GM12878 (cell line): Measurements from ENCODE around the gene ADISSP. TPM values are rescaled to one million over a fixed set of nuclear protein-coding genes. Genes with fewer than 3 reads are reported as not detected.

Experiments
- ATAC-seq: fragments of 200-7000 bp; cut with Tn5 transposase; 3 replicates; pipeline ENCODE4 v1.9.1; 2020; ENCODE audit warnings: mild to moderate bottlenecking, moderate library complexity
- BruUV-seq: library from RNA; stranded (reverse); fragments of 400-500 nt; replicated peaks from 2 replicates; lab custom pipeline; 2021; lab: Mats Ljungman, UMichigan
- CTCF ChIA-PET: fragments of 300-600 bp; sonication (Branson Sonifier 250); formaldehyde crosslinking; extraction: SDS; loops from one replicate; lab custom pipeline; 2021; ENCODE audit warnings: inconsistent platforms; lab: Yijun Ruan, JAX
- POLR2A ChIA-PET: fragments of 350-600 bp; formaldehyde crosslinking; extraction: SDS; loops from one replicate; lab custom pipeline; 2021; ENCODE audit warnings: inconsistent platforms; lab: Charles Lee
- RAD21 ChIA-PET: fragments of 300-600 bp; sonication (Branson Sonifier 250); formaldehyde crosslinking; loops from one replicate; lab custom pipeline; 2023; ENCODE audit warnings: antibody characterized with exemption; ENCODE audit not compliant: unreplicated experiment; lab: Charles Lee
- SMC1A ChIA-PET: fragments of 300-600 bp; sonication (Branson Sonifier 250); formaldehyde crosslinking; loops from one replicate; lab custom pipeline; 2023; ENCODE audit not compliant: unreplicated experiment, uncharacterized antibody; lab: Charles Lee
- DNase-seq: peaks from one replicate; pipeline ENCODE4 v3.0.0-alpha.2; 2011; ENCODE audit warnings: low read depth, low spot score
- FAIRE-seq: peaks from 3 replicates; lab custom pipeline; 2011; peaks lifted over from hg19 to GRCh38; lab: Jason Lieb, UNC
- H2AFZ ChIP-seq: 2 replicates; pipeline ENCODE4 v1.6.0; 2011; ENCODE audit warnings: low read depth, low read length, control low read depth; ENCODE audit not compliant: control insufficient read depth
- H3K27ac ChIP-seq: 2 replicates; pipeline ENCODE4 v1.5.1; 2011; ENCODE audit warnings: control low read depth; ENCODE audit not compliant: control insufficient read depth, insufficient read depth
- H3K27me3 ChIP-seq, 2 experiments: replicated peaks in 1 of 2; 2 replicates each; pipeline versions ENCODE4 v1.6.0 to v1.6.1; 2011; ENCODE audit warnings: low read length in 1 of 2; ENCODE audit not compliant: control insufficient read depth in 2 of 2, insufficient read depth in 2 of 2
- H3K36me3 ChIP-seq, 2 experiments: 2 replicates each; pipeline ENCODE4 v1.5.1; 2011; ENCODE audit warnings: low read length in 1 of 2; ENCODE audit not compliant: control insufficient read depth in 2 of 2, insufficient read depth in 2 of 2
- H3K4me1 ChIP-seq: 2 replicates; pipeline ENCODE4 v1.6.1; 2011; ENCODE audit warnings: mild to moderate bottlenecking, low read length, moderate library complexity, mixed read lengths; ENCODE audit not compliant: control insufficient read depth, insufficient read depth
- H3K4me2 ChIP-seq: 2 replicates; pipeline ENCODE4 v1.6.0; 2011; ENCODE audit warnings: control low read depth; ENCODE audit not compliant: control insufficient read depth, insufficient read depth
- H3K4me3 ChIP-seq: fragments of 200-600 bp; sonication (generic); 2 replicates; pipeline ENCODE4 v1.5.1; 2016
- H3K79me2 ChIP-seq: 2 replicates; pipeline ENCODE4 v1.6.0; 2011; ENCODE audit warnings: low read length; ENCODE audit not compliant: control insufficient read depth, insufficient read depth
- H3K9ac ChIP-seq: 2 replicates; pipeline ENCODE4 v1.8.0; 2011; ENCODE audit warnings: low read length, control low read depth, mixed read lengths; ENCODE audit not compliant: control insufficient read depth, insufficient read depth
- H3K9me3 ChIP-seq: replicated peaks from 3 replicates; pipeline ENCODE4 v1.5.1; 2011; ENCODE audit warnings: mild to moderate bottlenecking, low read length; ENCODE audit not compliant: control insufficient read depth, insufficient read depth
- H4K20me1 ChIP-seq: 2 replicates; pipeline ENCODE4 v1.6.0; 2011; ENCODE audit not compliant: control insufficient read depth, insufficient read depth
- BCL11A ChIP-seq: IDR thresholded peaks from 2 replicates; pipeline ENCODE4 v1.6.1; 2011; ENCODE audit warnings: low read depth, low read length
- MEF2B ChIP-seq: fragments of 450-650 bp; IDR thresholded peaks from 2 replicates; pipeline ENCODE4 v1.6.1; 2018; ENCODE audit warnings: mild to moderate bottlenecking, moderate library complexity; ENCODE audit not compliant: partially characterized antibody, poor library complexity, severe bottlenecking
- NFXL1 ChIP-seq: fragments of 450-650 bp; IDR thresholded peaks from 2 replicates; pipeline ENCODE4 v1.6.1; 2017; ENCODE audit warnings: antibody characterized with exemption, mild to moderate bottlenecking, borderline replicate concordance
- PAX8 ChIP-seq: fragments of 450-650 bp; IDR thresholded peaks from 2 replicates; pipeline ENCODE4 v1.6.1; 2017; ENCODE audit warnings: mild to moderate bottlenecking, moderate library complexity
- TBL1XR1 ChIP-seq: IDR thresholded peaks from 2 replicates; pipeline ENCODE4 v1.6.1; 2012; ENCODE audit warnings: low read depth, low read length, improper control_type of control experiment
- TCF12 ChIP-seq: IDR thresholded peaks from 2 replicates; pipeline ENCODE4 v1.6.1; 2011; ENCODE audit warnings: low read depth, mild to moderate bottlenecking, low read length
- TCF3 ChIP-seq: IDR thresholded peaks from 2 replicates; pipeline ENCODE4 v1.6.1; 2012; ENCODE audit warnings: low read depth, mild to moderate bottlenecking, low read length, borderline replicate concordance; ENCODE audit not compliant: insufficient read depth
- ZNF217 ChIP-seq: fragments of 450-650 bp; IDR thresholded peaks from 2 replicates; pipeline ENCODE4 v1.6.1; 2017; ENCODE audit warnings: antibody characterized with exemption, mild to moderate bottlenecking
- WGBS: methylation state at CpG from one replicate; pipeline ENCODE4 v1.1.6; 2016; ENCODE audit warnings: low lambda C conversion rate; ENCODE audit not compliant: insufficient replicate concordance, insufficient coverage; ENCODE audit errors: missing lambda C conversion rate; 5-methylcytosine and 5-hydroxymethylcytosine counted together
- in situ Hi-C: fragments of 300-500 bp; cut with MboI; formaldehyde crosslinking; loops from 9 replicates; pipeline ENCODE4 v1.14.3; 2018; ENCODE audit warnings: mixed read lengths
- intact Hi-C: fragments of 100-400 bp; cut with micrococcal nuclease; formaldehyde crosslinking; loops from one replicate; pipeline ENCODE4 v1.14.2; 2022; ENCODE audit not compliant: unreplicated experiment
- polyA plus RNA-seq, 11 experiments: library from polyadenylated mRNA; depleted of rRNA in 4 of 11; unstranded in 6 of 11; stranded (reverse) in 5 of 11; fragments of >200 nt; fragmentation: Nextera tagmentation in 4 of 11; fragmentation: Illumina TruSeq in 1 of 11; extraction: Ambion mirVana in 4 of 11; extraction: Trizol in 1 of 11; gene quantifications; 1 replicate in 1 of 11; 2 replicates in 10 of 11; pipeline versions ENCODE4 v1.2.1 to v1.2.3, GENCODE V29; 2011 to 2016; ENCODE audit warnings: inconsistent platforms in 2 of 11, missing spikeins in 2 of 11, low read depth in 1 of 11
- total RNA-seq, 4 experiments: library from RNA; depleted of rRNA in 3 of 4; stranded (reverse); fragments of >200 nt in 3 of 4; fragmentation: Illumina TruSeq in 1 of 4; extraction: Trizol in 1 of 4; gene quantifications; 2 replicates each; pipeline versions ENCODE4 v1.2.1 to v1.2.3, GENCODE V29; 2013 to 2021

The ADISSP gene
- total and polyA plus RNA-seq, 10 of the 15 experiments (the other 5 are each of a cell fraction or from before 2014, with no cell fraction given), result 0.80 to 96.3 (median 38.6) TPM

- H3K9me3 ChIP-seq, result no peaks in the 10 kb centered on the region
- H4K20me1 ChIP-seq, result no peaks in the 10 kb centered on the region
- H3K27ac ChIP-seq, result no peak overlapping the region
- ChIA-PET RAD21 (no interaction called here), POLR2A (no interaction called here), SMC1A (no interaction called here), CTCF (interaction anchor here (0.9 to 1.1 kb wide), 4 partner anchors 8 to 32 kb away, joined by 3 to 7 read pairs (median 3); no protein-coding TSS in a partner anchor)
- in situ Hi-C loops, result no loop called here
- H3K9ac ChIP-seq, result no peak overlapping the region
- no peaks in the 10 kb centered on the region for H3K4me1 ChIP-seq
- no peaks in the 10 kb centered on the region for H3K27me3 ChIP-seq
- H2AFZ ChIP-seq, result no peak overlapping the region
- no peak for ATAC-seq
- 19% methylated on average over 7 of the region's 7 CpGs for WGBS
- no peak for TF ChIP-seq TBL1XR1
- no peak for TF ChIP-seq NFXL1
- TF ChIP-seq TCF3, result no peak
- TF ChIP-seq PAX8, result no peak
- no peak for TF ChIP-seq TCF12
- TF ChIP-seq ZNF217, result no peak
- TF ChIP-seq BCL11A, result no peak
- TF ChIP-seq MEF2B, result no peak
- intact Hi-C loops, result no loop called here
- H3K36me3 ChIP-seq, result no peaks in the 10 kb centered on the region
- no peak overlapping the region for H3K4me2 ChIP-seq
- no peak for FAIRE-seq
- no peaks in the 10 kb centered on the region for H3K79me2 ChIP-seq
- no peak for DNase-seq
- BruUV-seq, result no TSS peak
- no peak overlapping the region for H3K4me3 ChIP-seq
Observed at GRCh38 chr20:3741836-3742458, 25.6 kb downstream of the ADISSP start.
